ENCODE results near the gene PARD3. TPM values are rescaled to one million over a fixed set of nuclear protein-coding genes. Genes with fewer than 3 reads are reported as not detected.

Gene PARD3
- polyA plus RNA-seq, 2 of the 4 experiments (the other 2 are of a cell fraction), result 110 to 200 TPM

GRCh38 chr10:34689053-34689452 lies 126.0 kb downstream of the PARD3 start:
- peak overlapping the region in 1 of 2 experiments; percentile 36; a peak in 1 of 6 replicates for H3K27ac ChIP-seq
- FAIRE-seq (no peak), DNase-seq (ENCODE audit: low read depth in 1 of 2, low spot score in 1 of 2) (no peak), ATAC-seq (no peak)
- TF ChIP-seq EHF (CRISPR knock-in tag; IDR thresholded peaks at IDR 0.05) (no peak), CBX2 (IDR thresholded peaks at IDR 0.05; ENCODE audit: borderline replicate concordance, low read depth) (no peak), ELK1 (IDR thresholded peaks at IDR 0.05; ENCODE audit: low read depth, low read length) (no peak), NR3C1 (IDR thresholded peaks at IDR 0.05) (no peak), TP53 (CRISPR knock-in tag; IDR thresholded peaks at IDR 0.05) (no peak)
- WGBS (ENCODE audit: missing lambda C conversion rate), result 45% methylated on average over 8 of the region's 8 CpGs
- peaks cover 2% of the 10 kb centered on the region; the same call in 1 of the 3 replicates for H3K9me3 ChIP-seq
- H3K4me3 ChIP-seq, result no peak overlapping the region
- CTCF ChIA-PET, result interaction anchor here (1.0 to 2.7 kb wide), 3 partner anchors 44 to 892 kb away, joined by 3 to 8 read pairs (median 4); no protein-coding TSS in a partner anchor
- POLR2A ChIA-PET, result no interaction called here
- peaks cover 25% of the 10 kb centered on the region for H3K4me1 ChIP-seq
- H3K4me2 ChIP-seq, result peak overlapping the region; percentile 8; the same call in 1 of the 3 replicates

- ChIA-PET CTCF (interaction anchor here (0.7 to 1.7 kb wide), 5 partner anchors 21 to 383 kb away, joined by 3 to 4 read pairs (median 3); no protein-coding TSS in a partner anchor), POLR2A (no interaction called here)
- Histone ChIP-seq H3K4me1 (peaks cover 25% of the 10 kb centered on the region), H3K9me3 (peaks cover 2% of the 10 kb centered on the region; the same call in 1 of the 3 replicates), H3K4me2 (no peak overlapping the region; the same call in 2 of the 3 replicates), H3K27ac (peak overlapping the region in 1 of 2 experiments; percentile 56; a peak in 2 of 6 replicates), H3K4me3 (no peak overlapping the region)
- TF ChIP-seq TFCP2L1 (CRISPR knock-in tag; IDR thresholded peaks at IDR 0.05), result no peak
- TF ChIP-seq CTCF (IDR thresholded peaks at IDR 0.05), result no peak
- TF ChIP-seq GATA3 (IDR thresholded peaks at IDR 0.05; ENCODE audit: borderline replicate concordance), result no peak
- no peak for TF ChIP-seq HES2 (IDR thresholded peaks at IDR 0.05)
- no peak for TF ChIP-seq CHD2 (IDR thresholded peaks at IDR 0.05; ENCODE audit: low read length, partially characterized antibody)
- TF ChIP-seq ATOH8 (CRISPR knock-in tag; IDR thresholded peaks at IDR 0.05; ENCODE audit: low read depth), result no peak
- no peak for TF ChIP-seq REST (IDR thresholded peaks at IDR 0.05)
- TF ChIP-seq SREBF2 (IDR thresholded peaks at IDR 0.05), result no peak
- TF ChIP-seq JUN (IDR thresholded peaks at IDR 0.05), result no peak
- TF ChIP-seq RARB (CRISPR knock-in tag; IDR thresholded peaks at IDR 0.05), result no peak
- 76% methylated on average over 11 of the region's 11 CpGs for WGBS (ENCODE audit: missing lambda C conversion rate)
- ATAC-seq, result no peak; a peak in 2 of 6 replicates
- FAIRE-seq, result no peak
- DNase-seq (ENCODE audit: low read depth in 1 of 2, low spot score in 1 of 2), result peak in 1 of 2 experiments; percentile 15
These were observed 127.5 kb downstream of the PARD3 start for GRCh38 chr10:34687434-34688210.

All from A549 (cell line).